AG09309 (cell line): ENCODE measurements around the gene SUPT3H.
"Not testable (repeated sequence)": the region's sequence is repeated elsewhere in the genome, so short reads cannot be mapped to it uniquely, and the experiment has no call there.

Source experiments
- DNase-seq: peaks from one replicate; pipeline ENCODE4 v3.0.0-alpha.2; 2010; ENCODE audit warnings: low read depth
- H3K4me3 ChIP-seq: 2 replicates; pipeline ENCODE4 v1.5.1; 2011; ENCODE audit warnings: mild to moderate bottlenecking, low read depth, low read length, moderate library complexity; ENCODE audit not compliant: control insufficient read depth
- CTCF ChIP-seq: IDR thresholded peaks from 2 replicates; pipeline ENCODE4 v1.5.1; 2011; ENCODE audit warnings: mild to moderate bottlenecking, low read depth, low read length, inconsistent platforms; ENCODE audit not compliant: insufficient read depth, control insufficient read depth; ENCODE audit errors: missing control alignments

SUPT3H gene

GRCh38 chr6:45044086-45044485, 333.6 kb downstream of the SUPT3H start:
- TF ChIP-seq CTCF: no peak

GRCh38 chr6:45042673-45043072, 335.1 kb downstream of the SUPT3H start:
- not testable (repeated sequence) for H3K4me3 ChIP-seq, DNase-seq

More at GRCh38 chr6:45044086-45044485, 333.6 kb downstream of the SUPT3H start:
- H3K4me3 ChIP-seq: no peak overlapping the region
- DNase-seq: no peak

- DNase-seq: no peak
- H3K4me3 ChIP-seq: no peak overlapping the region
- no peak for TF ChIP-seq CTCF
Measured at GRCh38 chr6:45038226-45038625, 339.5 kb downstream of the SUPT3H start.

GRCh38 chr6:45036103-45036502, 341.6 kb downstream of the SUPT3H start:
- no peak for DNase-seq
- H3K4me3 ChIP-seq: no peak overlapping the region
- no peak for TF ChIP-seq CTCF

- no peak overlapping the region for H3K4me3 ChIP-seq
- TF ChIP-seq CTCF: no peak
- no peak for DNase-seq
Measured at GRCh38 chr6:45032426-45032825, 345.3 kb downstream of the SUPT3H start.

- H3K4me3 ChIP-seq: no peak overlapping the region
- no peak for DNase-seq
- TF ChIP-seq CTCF: no peak
Measured at GRCh38 chr6:45031601-45032000, 346.1 kb downstream of the SUPT3H start.

GRCh38 chr6:45027126-45027525, 350.6 kb downstream of the SUPT3H start:
- DNase-seq: no peak
- no peak overlapping the region for H3K4me3 ChIP-seq
- TF ChIP-seq CTCF: no peak

GRCh38 chr6:45026003-45026516, 351.7 kb downstream of the SUPT3H start:
- H3K4me3 ChIP-seq: no peak overlapping the region
- peak; percentile 3 for DNase-seq
- TF ChIP-seq CTCF: no peak
